HG03354 (cell line): ENCODE measurements around the gene ABR.
"Not testable (repeated sequence)": the region's sequence is repeated elsewhere in the genome, so short reads cannot be mapped to it uniquely, and the experiment has no call there.

ENCODE experiments used
- ATAC-seq: cut with Tn5 transposase; IDR thresholded peaks from one replicate; pipeline ENCODE4 v1.9.1; 2021; ENCODE audit warnings: mild to moderate bottlenecking; ENCODE audit not compliant: unreplicated experiment, poor library complexity, severe bottlenecking

Gene ABR

GRCh38 chr17:979212-979538, 200.6 kb downstream of the ABR start:
- ATAC-seq: no peak

GRCh38 chr17:978103-979093, 201.4 kb downstream of the ABR start:
- ATAC-seq: no peak

- ATAC-seq: no peak
Measured at GRCh38 chr17:977166-977565, 202.6 kb downstream of the ABR start.

GRCh38 chr17:976312-976711, 203.5 kb downstream of the ABR start:
- no peak for ATAC-seq

- ATAC-seq: no peak
Measured at GRCh38 chr17:975371-975915, 204.3 kb downstream of the ABR start.

GRCh38 chr17:974778-975177, 205.0 kb downstream of the ABR start:
- ATAC-seq: not testable (repeated sequence)

GRCh38 chr17:973053-973452, 206.7 kb downstream of the ABR start:
- no peak for ATAC-seq

GRCh38 chr17:971861-972260, 207.9 kb downstream of the ABR start:
- not testable (repeated sequence) for ATAC-seq

- ATAC-seq: no peak
Measured at GRCh38 chr17:970364-970763, 209.4 kb downstream of the ABR start.

GRCh38 chr17:969811-970355, 209.9 kb downstream of the ABR start:
- no peak for ATAC-seq

- no peak for ATAC-seq
Measured at GRCh38 chr17:968812-969730, 210.7 kb downstream of the ABR start.

- ATAC-seq: no peak
Measured at GRCh38 chr17:967122-967521, 212.7 kb downstream of the ABR start.

- no peak for ATAC-seq
Measured at GRCh38 chr17:965311-965989, 214.3 kb downstream of the ABR start.

- ATAC-seq: no peak
Measured at GRCh38 chr17:964876-965275, 214.9 kb downstream of the ABR start.

- ATAC-seq: no peak
Measured at GRCh38 chr17:962670-963069, 217.1 kb downstream of the ABR start.

GRCh38 chr17:962166-962565, 217.6 kb downstream of the ABR start:
- ATAC-seq: no peak

- no peak for ATAC-seq
Measured at GRCh38 chr17:958712-959451, 220.9 kb downstream of the ABR start.

- ATAC-seq: no peak
Measured at GRCh38 chr17:957856-958421, 221.8 kb downstream of the ABR start.

- no peak for ATAC-seq
Measured at GRCh38 chr17:956905-957304, 222.9 kb downstream of the ABR start.
